K562 (cell line): ENCODE measurements around the gene SART3. TPM values are rescaled to one million over a fixed set of nuclear protein-coding genes. Genes with fewer than 3 reads are reported as not detected.

Experiments used
- CUX1 ChIP-seq: fragments of 200-800 bp; sonication (Bioruptor generic); IDR thresholded peaks from 2 replicates; pipeline ENCODE4 v1.6.1; 2016; ENCODE audit warnings: missing genetic modification characterization, missing compliant biosample characterization
- EP300 ChIP-seq: IDR thresholded peaks from 2 replicates; pipeline ENCODE4 v1.6.1; 2012; ENCODE audit warnings: low read length, improper control_type of control experiment
- HBP1 ChIP-seq: fragments of 450-650 bp; formaldehyde crosslinking; IDR thresholded peaks from 2 replicates; pipeline ENCODE4 v1.4.0; 2022; ENCODE audit warnings: missing genetic modification characterization
- HDAC1 ChIP-seq, 2 experiments: fragments of 450-650 bp; IDR thresholded peaks; 2 replicates each; pipeline ENCODE4 v1.6.1; 2016 to 2017; ENCODE audit warnings: inconsistent platforms in 1 of 2, mild to moderate bottlenecking in 1 of 2, moderate library complexity in 1 of 2
- polyA plus RNA-seq, 8 experiments: library from polyadenylated mRNA; depleted of rRNA in 4 of 8; stranded (reverse) in 5 of 8; unstranded in 3 of 8; fragments of >200 nt; fragmentation: Nextera tagmentation in 2 of 8; fragmentation: Illumina TruSeq in 1 of 8; extraction: Ambion mirVana in 2 of 8; extraction: Trizol in 1 of 8; gene quantifications; 2 replicates each; pipeline versions ENCODE4 v1.2.1 to v1.2.3, GENCODE V29; 2011 to 2014; ENCODE audit warnings: inconsistent platforms in 1 of 8, missing spikeins in 1 of 8
- total RNA-seq, 7 experiments: library from RNA; depleted of rRNA in 6 of 7; stranded (reverse); fragments of >200 nt in 6 of 7; fragmentation: Illumina TruSeq in 2 of 7; extraction: Trizol in 2 of 7; gene quantifications; 2 replicates each; pipeline versions ENCODE4 v1.2.1 to v1.2.3, GENCODE V29; 2011 to 2021; ENCODE audit warnings: low replicate concordance in 1 of 7

Gene SART3
- total and polyA plus RNA-seq, 9 of the 15 experiments (the other 6 are each of a cell fraction or from before 2014, with no cell fraction given), result 8.9 to 167 (median 56.7) TPM

DNA sequence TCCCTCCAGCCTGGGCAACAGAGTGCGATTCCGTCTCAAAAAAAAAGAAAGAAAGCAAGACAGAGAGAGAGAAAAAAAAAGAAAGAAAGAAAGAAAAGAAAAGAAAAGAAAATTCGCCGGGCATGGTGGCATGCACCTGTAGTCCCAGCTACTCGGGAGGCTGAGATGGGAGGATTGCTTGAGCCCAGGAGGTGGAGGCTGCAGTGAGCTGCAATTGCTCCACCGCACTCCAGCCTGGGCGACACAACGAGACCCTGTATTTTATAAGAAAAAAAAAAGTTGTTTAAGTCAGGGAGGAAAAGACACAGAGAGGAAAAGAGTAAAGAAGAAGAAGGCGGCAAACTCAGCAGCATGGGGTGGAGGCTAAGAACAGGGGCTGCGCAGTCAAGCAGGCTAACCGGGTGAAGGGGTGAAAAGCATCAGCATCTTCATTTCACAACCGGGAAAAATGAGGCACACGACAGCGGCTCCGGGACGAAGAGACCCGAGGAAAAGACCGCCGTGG, 46.5 kb downstream of the SART3 start (continued):
- TF ChIP-seq HBP1 (CRISPR knock-in tag) (0 out of 2 replicates have a peak, but pooled peaks have one; percentile 18), HDAC1 (IDR thresholded peaks at IDR 0.05) (no peak), CUX1 (no peak), EP300 (no peak)
